Stimulated activated CD8-positive, alpha-beta memory T cell treated with anti-CD3 and anti-CD28 coated beads, Interleukin-2, amount 100 ng/mL, for 1 hour (primary cell): ENCODE results near the gene RYR3.

Experiments used
- DNase-seq, 2 donors: peaks; one replicate each; pipeline ENCODE4 v3.0.0-alpha.2; 2020; ENCODE audit warnings: low read depth in 2 of 2

Gene RYR3

GRCh38 chr15:33449810-33450209 is 139.0 kb downstream of the RYR3 start:
- no peak for DNase-seq

- no peak for DNase-seq
Measured at GRCh38 chr15:33451385-33451784, 140.6 kb downstream of the RYR3 start.

GRCh38 chr15:33453761-33454160 is 143.0 kb downstream of the RYR3 start:
- no peak for DNase-seq

GRCh38 chr15:33454346-33454745 is 143.6 kb downstream of the RYR3 start:
- DNase-seq = no peak

GRCh38 chr15:33454996-33455395 is 144.2 kb downstream of the RYR3 start:
- DNase-seq = no peak

GRCh38 chr15:33458421-33458820 is 147.7 kb downstream of the RYR3 start:
- DNase-seq = no peak

- DNase-seq = no peak
Measured at GRCh38 chr15:33460166-33460805, 149.5 kb downstream of the RYR3 start.

- no peak for DNase-seq
Measured at GRCh38 chr15:33461671-33462070, 150.9 kb downstream of the RYR3 start.

GRCh38 chr15:33467146-33467815 is 156.5 kb downstream of the RYR3 start:
- DNase-seq = no peak

GRCh38 chr15:33467816-33468163 is 157.0 kb downstream of the RYR3 start:
- DNase-seq = no peak

- DNase-seq = no peak
Measured at GRCh38 chr15:33468740-33469139, 158.0 kb downstream of the RYR3 start.

- DNase-seq = no peak
Measured at GRCh38 chr15:33473005-33473404, 162.2 kb downstream of the RYR3 start.

GRCh38 chr15:33473714-33474113 is 162.9 kb downstream of the RYR3 start:
- DNase-seq = no peak

GRCh38 chr15:33476076-33476475 is 165.3 kb downstream of the RYR3 start:
- no peak for DNase-seq

- no peak for DNase-seq
Measured at GRCh38 chr15:33476908-33477307, 166.1 kb downstream of the RYR3 start.

- no peak for DNase-seq
Measured at GRCh38 chr15:33489335-33489734, 178.6 kb downstream of the RYR3 start.

GRCh38 chr15:33490703-33491102 is 179.9 kb downstream of the RYR3 start:
- no peak for DNase-seq

GRCh38 chr15:33492434-33493052 is 181.8 kb downstream of the RYR3 start:
- DNase-seq = no peak

GRCh38 chr15:33494306-33494705 is 183.5 kb downstream of the RYR3 start:
- DNase-seq = no peak

GRCh38 chr15:33500432-33501195 is 189.8 kb downstream of the RYR3 start:
- DNase-seq = no peak

GRCh38 chr15:33503681-33504080 is 192.9 kb downstream of the RYR3 start:
- DNase-seq = no peak

GRCh38 chr15:33506781-33507296 is 196.1 kb downstream of the RYR3 start:
- no peak for DNase-seq
